ENCODE measurements around the gene CTAG2.

The CTAG2 gene

DNA sequence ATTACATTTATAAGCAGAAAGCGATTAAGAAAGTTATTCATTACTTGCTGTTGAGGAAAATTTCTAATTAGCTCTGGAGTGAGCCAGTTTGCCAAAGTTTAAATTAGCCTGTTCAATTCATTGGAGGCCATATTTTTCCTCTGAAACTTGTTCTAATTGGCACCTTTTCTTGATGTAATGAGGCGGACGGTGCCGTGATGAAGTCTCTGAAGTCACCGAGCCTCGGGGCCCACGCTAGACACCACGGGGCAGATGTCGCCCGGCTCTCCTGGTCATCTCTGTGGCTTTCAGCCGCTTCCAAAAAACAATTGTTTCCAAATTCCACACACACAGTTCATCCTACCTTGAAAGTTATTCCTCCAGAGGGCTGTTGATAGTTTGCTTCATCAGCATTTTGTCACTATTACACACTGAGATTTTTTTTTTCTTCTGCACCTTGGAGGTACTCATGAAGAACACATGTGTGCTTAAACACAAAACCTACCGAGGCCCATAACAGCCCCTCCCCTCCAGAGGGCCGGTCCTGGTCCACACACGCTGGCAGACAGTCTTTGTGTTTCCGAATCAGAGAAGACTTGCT, 3.9 kb upstream of the CTAG2 start:
- TF ChIP-seq ISL1 (CRISPR knock-in tag; IDR thresholded peaks at IDR 0.05): no peak
- no peak for TF ChIP-seq ESRRG (CRISPR knock-in tag; IDR thresholded peaks at IDR 0.05)
- no peak for TF ChIP-seq TOX (CRISPR knock-in tag; IDR thresholded peaks at IDR 0.05; ENCODE audit: borderline replicate concordance)
- TF ChIP-seq, protein P1, sequence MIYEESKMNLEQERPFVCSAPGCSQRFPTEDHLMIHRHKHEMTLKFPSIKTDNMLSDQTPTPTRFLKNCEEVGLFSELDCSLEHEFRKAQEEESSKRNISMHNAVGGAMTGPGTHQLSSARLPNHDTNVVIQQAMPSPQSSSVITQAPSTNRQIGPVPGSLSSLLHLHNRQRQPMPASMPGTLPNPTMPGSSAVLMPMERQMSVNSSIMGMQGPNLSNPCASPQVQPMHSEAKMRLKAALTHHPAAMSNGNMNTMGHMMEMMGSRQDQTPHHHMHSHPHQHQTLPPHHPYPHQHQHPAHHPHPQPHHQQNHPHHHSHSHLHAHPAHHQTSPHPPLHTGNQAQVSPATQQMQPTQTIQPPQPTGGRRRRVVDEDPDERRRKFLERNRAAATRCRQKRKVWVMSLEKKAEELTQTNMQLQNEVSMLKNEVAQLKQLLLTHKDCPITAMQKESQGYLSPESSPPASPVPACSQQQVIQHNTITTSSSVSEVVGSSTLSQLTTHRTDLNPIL (CRISPR knock-in tag; IDR thresholded peaks at IDR 0.05; ENCODE audit: low read depth): no peak
- no peak for TF ChIP-seq BACH2 (CRISPR knock-in tag; IDR thresholded peaks at IDR 0.05; ENCODE audit: borderline replicate concordance)
- TF ChIP-seq ZC3H10 (CRISPR knock-in tag; IDR thresholded peaks at IDR 0.05): no peak
- TF ChIP-seq, protein P2, sequence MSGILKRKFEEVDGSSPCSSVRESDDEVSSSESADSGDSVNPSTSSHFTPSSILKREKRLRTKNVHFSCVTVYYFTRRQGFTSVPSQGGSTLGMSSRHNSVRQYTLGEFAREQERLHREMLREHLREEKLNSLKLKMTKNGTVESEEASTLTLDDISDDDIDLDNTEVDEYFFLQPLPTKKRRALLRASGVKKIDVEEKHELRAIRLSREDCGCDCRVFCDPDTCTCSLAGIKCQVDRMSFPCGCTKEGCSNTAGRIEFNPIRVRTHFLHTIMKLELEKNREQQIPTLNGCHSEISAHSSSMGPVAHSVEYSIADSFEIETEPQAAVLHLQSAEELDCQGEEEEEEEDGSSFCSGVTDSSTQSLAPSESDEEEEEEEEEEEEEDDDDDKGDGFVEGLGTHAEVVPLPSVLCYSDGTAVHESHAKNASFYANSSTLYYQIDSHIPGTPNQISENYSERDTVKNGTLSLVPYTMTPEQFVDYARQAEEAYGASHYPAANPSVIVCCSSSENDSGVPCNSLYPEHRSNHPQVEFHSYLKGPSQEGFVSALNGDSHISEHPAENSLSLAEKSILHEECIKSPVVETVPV (CRISPR knock-in tag; IDR thresholded peaks at IDR 0.05): no peak
- no peak for TF ChIP-seq TCF4 (CRISPR knock-in tag; IDR thresholded peaks at IDR 0.05; ENCODE audit: borderline replicate concordance)
- TF ChIP-seq ZNF565 (CRISPR knock-in tag; conservative IDR thresholded peaks at IDR 0.05; ENCODE audit: low read depth): no peak
- no peak for TF ChIP-seq ZNF8 (CRISPR knock-in tag; IDR thresholded peaks at IDR 0.05)
- TF ChIP-seq ARNTL (CRISPR knock-in tag; IDR thresholded peaks at IDR 0.05; ENCODE audit: borderline replicate concordance, low read depth): no peak
- TF ChIP-seq, protein P3, sequence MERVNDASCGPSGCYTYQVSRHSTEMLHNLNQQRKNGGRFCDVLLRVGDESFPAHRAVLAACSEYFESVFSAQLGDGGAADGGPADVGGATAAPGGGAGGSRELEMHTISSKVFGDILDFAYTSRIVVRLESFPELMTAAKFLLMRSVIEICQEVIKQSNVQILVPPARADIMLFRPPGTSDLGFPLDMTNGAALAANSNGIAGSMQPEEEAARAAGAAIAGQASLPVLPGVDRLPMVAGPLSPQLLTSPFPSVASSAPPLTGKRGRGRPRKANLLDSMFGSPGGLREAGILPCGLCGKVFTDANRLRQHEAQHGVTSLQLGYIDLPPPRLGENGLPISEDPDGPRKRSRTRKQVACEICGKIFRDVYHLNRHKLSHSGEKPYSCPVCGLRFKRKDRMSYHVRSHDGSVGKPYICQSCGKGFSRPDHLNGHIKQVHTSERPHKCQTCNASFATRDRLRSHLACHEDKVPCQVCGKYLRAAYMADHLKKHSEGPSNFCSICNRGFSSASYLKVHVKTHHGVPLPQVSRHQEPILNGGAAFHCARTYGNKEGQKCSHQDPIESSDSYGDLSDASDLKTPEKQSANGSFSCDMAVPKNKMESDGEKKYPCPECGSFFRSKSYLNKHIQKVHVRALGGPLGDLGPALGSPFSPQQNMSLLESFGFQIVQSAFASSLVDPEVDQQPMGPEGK (CRISPR knock-in tag; IDR thresholded peaks at IDR 0.05; ENCODE audit: borderline replicate concordance): no peak
- ATAC-seq: no peak

DNA sequence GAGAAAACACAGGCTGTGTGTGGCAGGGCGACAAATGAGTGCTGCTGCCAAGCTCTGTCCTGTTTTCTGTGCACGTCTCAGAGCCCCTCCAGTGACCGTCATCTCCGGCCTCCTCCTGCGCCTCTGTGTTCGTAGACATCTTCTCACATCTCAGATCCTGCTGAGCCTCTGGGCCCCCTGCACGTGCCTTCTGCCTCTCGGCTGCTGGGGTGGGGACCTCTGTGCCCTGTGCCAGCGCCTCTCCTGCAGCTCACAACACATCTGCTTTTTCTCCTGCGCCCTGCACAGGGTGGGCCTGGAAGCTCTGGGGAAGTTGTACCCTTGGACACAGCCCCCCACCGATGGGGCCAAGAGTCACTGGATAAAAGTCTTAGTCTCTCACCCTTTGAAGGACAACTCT, 2.4 kb upstream of the CTAG2 start:
- ATAC-seq: no peak
- TF ChIP-seq SNAI2 (CRISPR knock-in tag; IDR thresholded peaks at IDR 0.05) (no peak), TCF4 (CRISPR knock-in tag; IDR thresholded peaks at IDR 0.05; ENCODE audit: borderline replicate concordance) (no peak), ZFP30 (CRISPR knock-in tag; IDR thresholded peaks at IDR 0.05) (no peak), PPARA (CRISPR knock-in tag; IDR thresholded peaks at IDR 0.05; ENCODE audit: borderline replicate concordance) (no peak)

DNA sequence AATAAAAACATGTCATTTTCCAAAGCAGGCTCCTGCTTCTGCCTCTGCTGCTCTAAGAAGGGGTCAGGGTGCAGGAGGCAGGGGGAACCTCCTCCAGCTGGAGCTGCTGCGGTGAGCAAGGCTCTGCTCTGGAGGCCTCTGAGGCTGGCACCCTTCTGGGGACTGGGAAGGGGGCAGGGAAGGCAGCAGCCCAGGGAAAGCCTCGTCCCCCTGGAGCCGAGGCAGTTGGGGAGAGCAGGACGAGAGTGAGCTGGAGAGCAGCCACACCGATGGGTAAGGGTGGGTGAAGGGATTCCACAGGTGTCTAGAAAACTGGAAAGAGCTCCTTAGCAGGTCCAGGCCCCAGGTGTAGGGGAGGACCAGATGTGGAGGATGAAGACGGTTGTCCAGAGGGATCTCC, 2.0 kb upstream of the CTAG2 start:
- no peak for ATAC-seq
- TF ChIP-seq GLIS3 (CRISPR knock-in tag; IDR thresholded peaks at IDR 0.05): no peak
- no peak for TF ChIP-seq ESRRG (CRISPR knock-in tag; IDR thresholded peaks at IDR 0.05)

DNA sequence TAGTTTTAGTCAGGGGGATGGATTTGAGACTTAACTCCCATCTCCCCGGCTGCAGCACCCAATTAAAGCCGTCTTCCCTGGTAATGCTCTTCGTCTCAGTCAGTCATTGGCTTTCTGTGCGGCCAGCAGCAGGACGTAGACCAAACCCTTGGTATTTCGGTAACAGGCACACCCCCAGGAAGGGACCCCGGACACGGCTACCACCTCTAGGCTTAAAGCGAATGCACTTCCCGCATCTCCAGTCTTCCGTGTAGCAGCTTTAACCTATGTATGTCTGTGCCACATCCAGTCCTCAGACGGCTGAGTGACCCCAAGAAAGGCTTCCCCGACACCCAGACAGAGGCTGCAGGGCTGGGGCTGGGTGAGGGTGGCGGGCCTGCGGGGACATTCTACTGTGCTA, 1.5 kb upstream of the CTAG2 start:
- no peak for TF ChIP-seq TCF4 (CRISPR knock-in tag; IDR thresholded peaks at IDR 0.05; ENCODE audit: borderline replicate concordance)
- TF ChIP-seq, protein P3 (CRISPR knock-in tag; IDR thresholded peaks at IDR 0.05; ENCODE audit: borderline replicate concordance): no peak
- no peak for TF ChIP-seq PPARA (CRISPR knock-in tag; IDR thresholded peaks at IDR 0.05; ENCODE audit: borderline replicate concordance)
- TF ChIP-seq SNAI2 (CRISPR knock-in tag; IDR thresholded peaks at IDR 0.05): no peak
- no peak for TF ChIP-seq ZFP30 (CRISPR knock-in tag; IDR thresholded peaks at IDR 0.05)
- no peak for ATAC-seq

DNA sequence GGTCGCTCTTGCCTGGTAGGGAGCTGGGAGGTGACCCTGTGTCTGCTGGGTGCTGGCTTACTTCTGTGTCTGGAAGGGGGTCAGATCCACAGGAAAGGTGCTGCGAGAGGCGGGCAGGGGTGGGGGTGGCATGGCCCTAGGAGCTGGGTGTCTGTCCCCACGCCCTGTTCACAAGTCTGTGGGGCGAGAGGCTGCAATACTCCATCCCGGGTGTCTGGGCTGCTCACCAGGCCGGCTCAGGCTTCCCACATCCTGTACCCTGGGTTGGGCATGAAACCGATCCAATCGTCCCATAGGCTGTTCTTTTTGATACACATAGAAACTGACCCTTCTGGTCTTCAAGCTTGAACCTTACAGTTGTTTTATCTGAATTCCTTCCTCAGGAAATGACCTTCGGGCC, 993 bp upstream of the CTAG2 start:
- ATAC-seq: no peak
- TF ChIP-seq PPARA (CRISPR knock-in tag; IDR thresholded peaks at IDR 0.05; ENCODE audit: borderline replicate concordance) (no peak), ZNF8 (CRISPR knock-in tag; IDR thresholded peaks at IDR 0.05) (no peak), ISL1 (CRISPR knock-in tag; IDR thresholded peaks at IDR 0.05) (no peak)
- TF ChIP-seq, protein P2 (CRISPR knock-in tag; IDR thresholded peaks at IDR 0.05): no peak
- TF ChIP-seq, protein P3 (CRISPR knock-in tag; IDR thresholded peaks at IDR 0.05; ENCODE audit: borderline replicate concordance): no peak
- TF ChIP-seq, protein P4, sequence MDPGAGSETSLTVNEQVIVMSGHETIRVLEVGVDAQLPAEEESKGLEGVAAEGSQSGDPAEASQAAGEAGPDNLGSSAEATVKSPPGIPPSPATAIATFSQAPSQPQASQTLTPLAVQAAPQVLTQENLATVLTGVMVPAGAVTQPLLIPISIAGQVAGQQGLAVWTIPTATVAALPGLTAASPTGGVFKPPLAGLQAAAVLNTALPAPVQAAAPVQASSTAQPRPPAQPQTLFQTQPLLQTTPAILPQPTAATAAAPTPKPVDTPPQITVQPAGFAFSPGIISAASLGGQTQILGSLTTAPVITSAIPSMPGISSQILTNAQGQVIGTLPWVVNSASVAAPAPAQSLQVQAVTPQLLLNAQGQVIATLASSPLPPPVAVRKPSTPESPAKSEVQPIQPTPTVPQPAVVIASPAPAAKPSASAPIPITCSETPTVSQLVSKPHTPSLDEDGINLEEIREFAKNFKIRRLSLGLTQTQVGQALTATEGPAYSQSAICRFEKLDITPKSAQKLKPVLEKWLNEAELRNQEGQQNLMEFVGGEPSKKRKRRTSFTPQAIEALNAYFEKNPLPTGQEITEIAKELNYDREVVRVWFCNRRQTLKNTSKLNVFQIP (CRISPR knock-in tag; IDR thresholded peaks at IDR 0.05; ENCODE audit: borderline replicate concordance, low read depth): no peak

Data from SK-N-SH treated with all-trans-retinoic acid at 6 μM for 48 hours (cell line).